Measurements from ENCODE around the gene TTC9C. TPM values are rescaled to one million over a fixed set of nuclear protein-coding genes. Genes with fewer than 3 reads are reported as not detected.
A peak's percentile ranks its signal among the peaks of the same experiment; 100 is the strongest.

TTC9C gene
- polyA plus RNA-seq, 2 of the 4 experiments (the other 2 are of a cell fraction) = 33.5 to 42.6 TPM

GRCh38 chr11:62709247-62710000, 18.9 kb upstream of the TTC9C start (continued):
- TF ChIP-seq MAFK (IDR thresholded peaks at IDR 0.05; ENCODE audit: partially characterized antibody) (no peak), ZNF302 (CRISPR knock-in tag; IDR thresholded peaks at IDR 0.05) (no peak), SREBF2 (IDR thresholded peaks at IDR 0.05) (no peak), REST (IDR thresholded peaks at IDR 0.05) (no peak), ESRRA (IDR thresholded peaks at IDR 0.05; ENCODE audit: borderline replicate concordance, low read length) (no peak), HES2 (IDR thresholded peaks at IDR 0.05) (no peak), POLR2AphosphoS2 (conservative IDR thresholded peaks at IDR 0.05; ENCODE audit: low read length) (no peak), PHF8 (IDR thresholded peaks at IDR 0.05; ENCODE audit: borderline replicate concordance, low read depth) (peak; percentile 43; the same call in 1 of the 2 replicates), EHF (CRISPR knock-in tag; IDR thresholded peaks at IDR 0.05) (no peak), GATA3 (IDR thresholded peaks at IDR 0.05; ENCODE audit: borderline replicate concordance) (no peak), HOXA7 (CRISPR knock-in tag; IDR thresholded peaks at IDR 0.05) (no peak), RNF2 (IDR thresholded peaks at IDR 0.05; ENCODE audit: borderline replicate concordance, low read depth) (no peak), USF2 (IDR thresholded peaks at IDR 0.05) (no peak), ZC3H11A (IDR thresholded peaks at IDR 0.05) (no peak), POLR2A (IDR thresholded peaks at IDR 0.05; ENCODE audit: low read length) (no peak), MYC (IDR thresholded peaks at IDR 0.05; ENCODE audit: borderline replicate concordance, low read length) (no peak), SMC3 (IDR thresholded peaks at IDR 0.05) (no peak), FOXS1 (CRISPR knock-in tag; IDR thresholded peaks at IDR 0.05) (no peak), CTCF (IDR thresholded peaks at IDR 0.05) (no peak), KDM5A (IDR thresholded peaks at IDR 0.05) (peak; percentile 80), BHLHE40 (IDR thresholded peaks at IDR 0.05; ENCODE audit: low read depth, low read length) (no peak), MAX (IDR thresholded peaks at IDR 0.05) (peak; percentile 63), HDAC2 (IDR thresholded peaks at IDR 0.05) (no peak), RARB (CRISPR knock-in tag; IDR thresholded peaks at IDR 0.05) (no peak), EHMT2 (IDR thresholded peaks at IDR 0.05; ENCODE audit: low read depth) (no peak), RCOR1 (IDR thresholded peaks at IDR 0.05; ENCODE audit: low read depth, low read length) (no peak), BCL3 (IDR thresholded peaks at IDR 0.05) (0 out of 3 replicates have a peak, but pooled peaks have one; percentile 23), CHD2 (IDR thresholded peaks at IDR 0.05; ENCODE audit: low read length, partially characterized antibody) (no peak), JUN (IDR thresholded peaks at IDR 0.05) (peak; percentile 42 to 81; a peak in 4 of 5 replicates), EP300 (IDR thresholded peaks at IDR 0.05) (no peak), HEYL (CRISPR knock-in tag; IDR thresholded peaks at IDR 0.05) (peak; percentile 71; the same call in 1 of the 2 replicates), CEBPB (IDR thresholded peaks at IDR 0.05) (no peak), KDM1A (IDR thresholded peaks at IDR 0.05; ENCODE audit: low read depth) (peak; percentile 70; the same call in 1 of the 2 replicates), HOXB5 (CRISPR knock-in tag; IDR thresholded peaks at IDR 0.05) (no peak; the same call in 1 of the 2 replicates), ZSCAN20 (CRISPR knock-in tag; IDR thresholded peaks at IDR 0.05) (peak; percentile 86; the same call in 1 of the 2 replicates)

Data from A549 (cell line).